Natural killer cell treated with Interleukin-12 subunit alpha and Interleukin-12 subunit beta and Interleukin-15 and Interleukin-18, amount 100 ng/mL, for 72 hours (primary cell): ENCODE results near the gene C17orf50. TPM values are rescaled to one million over a fixed set of nuclear protein-coding genes. Genes with fewer than 3 reads are reported as not detected.

Experiments
- ATAC-seq, 2 donors: fragments of 150-1000 bp; cut with Tn5 transposase in 1 of 2; sonication (Bioruptor Pico), chemical (Tn5 transposase) in 1 of 2; 2 replicates each; pipeline ENCODE4 v1.10.0; 2021
- DNase-seq: peaks from one replicate; pipeline ENCODE4 v3.0.0; 2022; ENCODE audit warnings: low spot score
- H3K27ac Mint-ChIP-seq, 2 donors: 1 replicate in 1 of 2; 2 replicates in 1 of 2; pipeline ENCODE4 v1.8.0; 2022; ENCODE audit warnings: mixed read lengths in 2 of 2, mild to moderate bottlenecking in 1 of 2, moderate library complexity in 1 of 2
- H3K27me3 Mint-ChIP-seq, 2 donors: 1 replicate in 1 of 2; 2 replicates in 1 of 2; pipeline ENCODE4 v1.8.0; 2022; ENCODE audit warnings: mixed read lengths in 2 of 2
- H3K36me3 Mint-ChIP-seq: one replicate; pipeline ENCODE4 v1.8.0; 2022; ENCODE audit warnings: mixed read lengths
- H3K4me1 Mint-ChIP-seq, 2 donors: 1 replicate in 1 of 2; 2 replicates in 1 of 2; pipeline ENCODE4 v1.8.0; 2022; ENCODE audit warnings: low read depth in 2 of 2, mixed read lengths in 2 of 2, mild to moderate bottlenecking in 1 of 2
- H3K4me3 Mint-ChIP-seq: one replicate; pipeline ENCODE4 v1.8.0; 2022; ENCODE audit warnings: mixed read lengths
- H3K9me3 Mint-ChIP-seq: 2 replicates; pipeline ENCODE4 v1.8.0; 2022; ENCODE audit warnings: mixed read lengths
- total RNA-seq, 2 donors: library from RNA; stranded (reverse); gene quantifications; one replicate each; pipeline ENCODE4 v1.2.3, GENCODE V29; 2022

Gene C17orf50
- total RNA-seq, 2 donors from 2014 or later: not detected

DNA sequence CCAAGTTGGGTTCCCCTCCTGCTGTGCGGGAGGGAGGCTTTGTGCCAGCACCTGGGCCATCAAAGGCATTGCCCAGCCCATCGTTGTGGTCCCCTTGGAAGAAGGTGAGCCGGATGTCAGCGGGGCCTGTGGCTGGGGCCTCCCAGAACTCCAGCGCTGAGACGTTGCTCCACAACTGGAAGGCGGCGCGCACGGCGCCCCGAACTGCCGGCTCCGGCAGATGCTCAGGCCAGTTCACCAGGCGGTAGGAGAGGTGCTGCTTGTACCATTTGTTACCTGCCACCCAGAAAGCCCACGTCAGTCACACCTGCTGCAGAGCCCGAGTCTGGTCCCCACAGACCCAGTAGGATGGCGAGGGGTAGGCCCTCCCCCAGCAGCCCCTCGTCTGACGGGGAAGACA, 12.4 kb downstream of the C17orf50 start:
- Mint-ChIP-seq H3K27ac (no peak overlapping the region), H3K9me3 (no peaks in the 10 kb centered on the region), H3K4me1 (no peaks in the 10 kb centered on the region), H3K4me3 (no peak overlapping the region), H3K27me3 (peaks cover 7 to 12% of the 10 kb centered on the region in 2 donors), H3K36me3 (no peaks in the 10 kb centered on the region)
- ATAC-seq: peak in 1 of 2 donors; percentile 17
- peak; percentile 38 for DNase-seq

DNA sequence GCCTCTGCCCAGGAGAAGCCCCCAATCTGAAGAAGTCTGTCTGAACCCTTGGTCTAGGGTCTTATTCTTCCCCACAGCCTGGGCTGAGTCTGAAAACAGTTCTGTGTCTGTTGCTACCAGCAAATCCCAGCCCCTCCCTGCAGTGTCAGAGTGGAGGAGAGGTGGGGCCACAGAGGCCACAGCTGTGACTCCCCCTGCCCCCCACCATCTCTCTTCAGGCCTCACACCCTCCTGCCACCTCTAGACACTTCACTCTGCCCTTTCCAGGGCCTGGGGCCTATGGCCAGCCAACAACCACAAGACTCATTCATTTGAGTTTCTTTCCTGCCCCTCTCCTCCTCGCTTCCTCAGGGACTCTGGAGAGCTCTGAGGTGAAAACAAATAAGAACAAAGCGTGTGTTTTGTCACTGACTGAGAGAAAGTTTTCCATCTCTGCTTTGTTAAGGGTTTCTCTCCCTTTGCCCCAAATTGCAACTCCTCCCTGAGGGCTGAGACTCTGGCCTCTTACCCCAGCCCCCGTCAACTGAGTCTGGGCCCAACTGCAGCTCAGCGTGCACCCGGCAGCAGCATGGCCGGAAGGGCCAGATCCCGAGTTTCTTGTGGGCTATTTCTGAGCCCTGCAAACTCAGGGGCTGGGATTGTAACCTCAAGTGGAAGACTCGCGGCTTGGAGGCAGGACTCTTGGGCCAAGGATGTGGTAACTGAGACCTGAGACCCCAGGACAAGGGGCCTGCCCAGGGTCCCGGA, 13.2 kb downstream of the C17orf50 start:
- Mint-ChIP-seq H3K27me3 (peaks cover 7 to 16% of the 10 kb centered on the region in 2 donors), H3K27ac (no peak overlapping the region), H3K4me1 (no peaks in the 10 kb centered on the region), H3K4me3 (no peak overlapping the region), H3K36me3 (no peaks in the 10 kb centered on the region), H3K9me3 (no peaks in the 10 kb centered on the region)
- ATAC-seq (peak in 1 of 2 donors; percentile 13), DNase-seq (peak; percentile 41)

DNA sequence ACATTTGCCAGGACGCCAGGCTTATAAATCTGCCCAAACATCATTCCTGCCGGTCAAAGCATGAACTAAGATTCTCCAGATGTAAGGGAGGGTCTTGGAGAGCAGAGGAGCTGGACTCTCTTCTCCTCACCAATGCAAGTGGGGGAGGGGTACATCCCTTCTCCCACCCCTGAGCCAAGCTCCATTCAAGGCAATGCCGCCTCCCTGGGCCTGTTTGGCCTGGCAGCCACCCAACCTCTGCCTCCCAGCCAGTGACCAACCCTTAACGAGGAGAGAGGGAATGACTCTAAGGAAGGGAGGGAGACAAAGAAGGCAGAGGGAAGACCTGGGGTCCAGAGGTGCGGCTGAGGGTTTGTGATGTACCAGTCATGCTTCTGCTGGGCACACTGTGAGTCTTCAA, 13.8 kb downstream of the C17orf50 start:
- Mint-ChIP-seq H3K9me3 (no peaks in the 10 kb centered on the region), H3K36me3 (no peaks in the 10 kb centered on the region), H3K4me3 (no peak overlapping the region), H3K27ac (no peak overlapping the region), H3K27me3 (peaks cover 7 to 16% of the 10 kb centered on the region in 2 donors), H3K4me1 (no peaks in the 10 kb centered on the region)
- DNase-seq (peak; percentile 41), ATAC-seq (no peak)

DNA sequence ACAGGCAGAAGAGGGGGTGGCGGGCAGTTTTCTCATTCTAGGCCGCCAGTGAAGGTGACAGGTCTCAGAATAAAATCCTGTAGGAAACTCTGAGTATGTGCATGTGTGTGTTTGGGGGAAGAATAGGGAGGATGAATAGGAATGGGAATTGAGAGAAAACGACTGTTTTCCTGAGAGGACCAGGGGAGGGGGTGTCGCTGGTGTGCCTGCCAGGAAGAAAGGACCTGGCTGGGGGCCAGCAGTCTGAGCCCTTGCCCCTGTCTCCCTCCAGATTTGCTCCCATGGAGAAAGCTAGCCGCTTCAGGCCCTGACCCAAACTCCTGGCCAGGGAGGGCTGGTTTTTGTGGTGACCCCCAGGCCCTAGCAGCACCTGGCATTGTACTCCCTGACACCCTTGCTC, 14.4 kb downstream of the C17orf50 start:
- H3K4me1 Mint-ChIP-seq: no peaks in the 10 kb centered on the region
- peak; percentile 10 for DNase-seq
- ATAC-seq: no peak
- no peak overlapping the region for H3K4me3 Mint-ChIP-seq
- no peak overlapping the region for H3K27ac Mint-ChIP-seq
- H3K9me3 Mint-ChIP-seq: no peaks in the 10 kb centered on the region
- H3K27me3 Mint-ChIP-seq: peaks cover 7 to 16% of the 10 kb centered on the region in 2 donors
- H3K36me3 Mint-ChIP-seq: no peaks in the 10 kb centered on the region

DNA sequence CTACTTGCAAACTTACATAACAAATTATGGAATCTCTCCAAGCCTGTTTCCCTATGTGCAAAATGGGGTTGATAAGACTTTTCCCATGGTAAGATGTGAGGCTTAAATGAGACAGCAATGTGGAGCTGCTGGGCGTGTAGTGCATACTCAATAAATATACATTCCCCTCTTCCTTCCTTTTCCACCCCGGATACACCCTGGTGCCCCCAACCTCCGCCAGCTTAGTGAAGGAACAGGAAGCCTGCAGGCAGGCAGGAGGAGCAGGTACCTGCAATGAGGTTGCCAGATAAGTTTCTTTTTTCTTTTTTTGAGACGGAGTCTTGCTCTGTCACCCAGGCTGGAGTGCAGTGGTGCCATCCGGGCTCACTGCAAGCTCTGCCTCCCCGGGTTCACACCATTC, 14.9 kb downstream of the C17orf50 start:
- ATAC-seq (no peak), DNase-seq (no peak)
- no peak overlapping the region for H3K4me3 Mint-ChIP-seq
- peaks cover 7 to 17% of the 10 kb centered on the region in 2 donors for H3K27me3 Mint-ChIP-seq
- no peaks in the 10 kb centered on the region for H3K4me1 Mint-ChIP-seq
- H3K9me3 Mint-ChIP-seq: no peaks in the 10 kb centered on the region
- no peak overlapping the region for H3K27ac Mint-ChIP-seq
- H3K36me3 Mint-ChIP-seq: no peaks in the 10 kb centered on the region

DNA sequence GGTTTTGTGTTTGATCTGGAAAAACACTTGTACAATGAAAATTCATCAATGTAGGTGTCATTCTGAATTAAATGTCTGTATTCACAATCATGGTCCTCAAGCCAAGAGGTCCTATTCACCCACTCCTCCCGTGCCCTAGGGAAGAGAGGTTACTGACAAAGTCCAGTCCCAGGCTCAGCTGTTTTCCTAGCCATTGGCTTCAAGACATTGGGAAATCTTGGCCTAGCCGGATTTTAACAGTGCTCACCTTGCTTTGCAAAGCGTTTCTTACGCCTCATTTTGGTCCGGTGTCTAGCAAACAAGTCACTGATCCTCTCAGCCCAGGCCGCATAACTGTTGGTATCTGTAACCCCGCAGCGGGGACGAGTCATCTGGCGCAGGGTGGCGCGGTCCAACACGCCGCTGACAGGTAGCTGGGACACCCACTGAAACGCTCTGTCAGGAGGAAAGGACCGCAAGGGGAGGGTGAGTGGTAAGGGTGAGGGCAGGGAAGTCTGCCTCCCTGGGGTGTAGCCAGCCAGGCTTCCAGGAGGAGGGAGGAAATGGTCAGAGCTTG, 18.0 kb downstream of the C17orf50 start:
- ATAC-seq: no peak
- Mint-ChIP-seq H3K9me3 (no peaks in the 10 kb centered on the region), H3K27ac (no peak overlapping the region), H3K4me1 (no peaks in the 10 kb centered on the region), H3K4me3 (no peak overlapping the region), H3K27me3 (peaks cover 3 to 26% of the 10 kb centered on the region in 2 donors), H3K36me3 (no peaks in the 10 kb centered on the region)
- DNase-seq: peak; percentile 51

DNA sequence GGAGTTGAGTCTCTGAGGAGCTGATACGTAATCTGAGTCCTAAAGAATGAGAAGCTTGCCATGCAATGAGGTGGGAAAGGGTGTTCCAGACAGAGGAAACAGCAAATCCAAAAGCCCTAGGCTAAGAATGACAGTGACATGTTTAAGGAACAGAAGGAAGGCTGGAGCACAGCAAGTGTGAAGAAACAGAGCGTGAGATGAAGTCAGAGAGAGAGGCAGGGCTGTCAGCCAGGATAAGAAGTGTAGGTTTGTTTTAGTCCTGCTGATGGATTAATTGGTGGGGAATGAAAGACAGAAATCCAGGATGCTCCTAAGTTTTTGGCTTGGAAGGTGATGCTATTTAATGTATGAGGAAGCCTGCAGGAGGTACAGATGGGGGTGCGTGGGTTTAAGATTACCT, 20.3 kb downstream of the C17orf50 start:
- ATAC-seq (no peak), DNase-seq (peak; percentile 3)
- Mint-ChIP-seq H3K4me1 (no peaks in the 10 kb centered on the region), H3K4me3 (no peak overlapping the region), H3K27me3 (peaks cover 3 to 26% of the 10 kb centered on the region in 2 donors), H3K27ac (no peak overlapping the region), H3K9me3 (no peaks in the 10 kb centered on the region), H3K36me3 (no peaks in the 10 kb centered on the region)

DNA sequence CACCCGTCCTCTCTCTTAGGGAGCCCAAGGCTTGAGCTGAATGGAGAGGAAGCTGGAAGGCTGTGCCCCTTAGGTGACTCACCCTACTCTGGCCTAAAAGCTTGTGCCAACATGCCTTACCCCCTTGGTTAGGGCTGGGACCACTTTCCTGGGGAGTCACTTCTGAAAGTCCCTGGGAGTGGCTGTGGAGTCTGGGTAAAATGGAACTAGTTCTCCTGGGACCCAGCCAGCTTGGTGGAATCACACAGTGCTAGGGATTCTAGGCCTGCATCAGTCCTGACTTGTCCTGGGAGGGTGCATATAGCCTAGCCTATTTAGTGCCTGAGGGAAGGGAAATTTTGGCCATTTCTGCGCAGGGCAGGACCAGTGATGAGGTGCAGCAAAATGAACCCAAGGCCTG, 24.2 kb downstream of the C17orf50 start:
- Mint-ChIP-seq H3K36me3 (no peaks in the 10 kb centered on the region), H3K27me3 (peaks cover 3 to 17% of the 10 kb centered on the region in 2 donors), H3K4me1 (peaks cover 0 to 4% of the 10 kb centered on the region in 2 donors), H3K27ac (no peak overlapping the region), H3K9me3 (no peaks in the 10 kb centered on the region), H3K4me3 (no peak overlapping the region)
- DNase-seq: no peak
- ATAC-seq: peak in 1 of 2 donors; percentile 36

DNA sequence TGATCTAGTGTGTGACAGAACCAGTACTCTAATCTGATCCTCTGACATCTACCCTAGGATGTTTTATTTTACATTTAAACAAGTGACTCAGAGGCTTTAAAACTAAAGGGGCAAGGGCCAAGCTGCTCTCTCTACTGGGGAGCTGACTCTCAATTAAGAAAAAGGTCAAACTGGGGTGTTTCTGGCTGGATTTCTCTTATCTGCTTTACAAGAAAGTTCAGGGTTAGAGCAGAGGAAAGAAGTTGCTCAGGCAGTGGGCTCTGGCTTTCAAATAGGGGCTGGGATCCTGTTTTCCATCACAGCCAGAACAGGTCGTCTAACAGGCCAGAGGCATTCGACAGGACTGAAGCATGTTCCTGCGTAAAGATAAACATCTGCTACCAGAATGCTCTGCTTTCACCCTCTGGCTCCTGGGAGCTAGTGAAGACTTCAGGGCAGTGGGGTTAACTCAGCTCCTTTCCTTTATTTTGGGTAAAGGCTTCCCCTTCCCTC, 26.3 kb downstream of the C17orf50 start:
- no peaks in the 10 kb centered on the region for H3K9me3 Mint-ChIP-seq
- no peak overlapping the region for H3K4me3 Mint-ChIP-seq
- DNase-seq (no peak), ATAC-seq (no peak)
- H3K27ac Mint-ChIP-seq: no peak overlapping the region
- peaks cover under 1 to 5% of the 10 kb centered on the region in 2 donors for H3K27me3 Mint-ChIP-seq
- H3K4me1 Mint-ChIP-seq: peaks cover 0 to 4% of the 10 kb centered on the region in 2 donors
- H3K36me3 Mint-ChIP-seq: no peaks in the 10 kb centered on the region

DNA sequence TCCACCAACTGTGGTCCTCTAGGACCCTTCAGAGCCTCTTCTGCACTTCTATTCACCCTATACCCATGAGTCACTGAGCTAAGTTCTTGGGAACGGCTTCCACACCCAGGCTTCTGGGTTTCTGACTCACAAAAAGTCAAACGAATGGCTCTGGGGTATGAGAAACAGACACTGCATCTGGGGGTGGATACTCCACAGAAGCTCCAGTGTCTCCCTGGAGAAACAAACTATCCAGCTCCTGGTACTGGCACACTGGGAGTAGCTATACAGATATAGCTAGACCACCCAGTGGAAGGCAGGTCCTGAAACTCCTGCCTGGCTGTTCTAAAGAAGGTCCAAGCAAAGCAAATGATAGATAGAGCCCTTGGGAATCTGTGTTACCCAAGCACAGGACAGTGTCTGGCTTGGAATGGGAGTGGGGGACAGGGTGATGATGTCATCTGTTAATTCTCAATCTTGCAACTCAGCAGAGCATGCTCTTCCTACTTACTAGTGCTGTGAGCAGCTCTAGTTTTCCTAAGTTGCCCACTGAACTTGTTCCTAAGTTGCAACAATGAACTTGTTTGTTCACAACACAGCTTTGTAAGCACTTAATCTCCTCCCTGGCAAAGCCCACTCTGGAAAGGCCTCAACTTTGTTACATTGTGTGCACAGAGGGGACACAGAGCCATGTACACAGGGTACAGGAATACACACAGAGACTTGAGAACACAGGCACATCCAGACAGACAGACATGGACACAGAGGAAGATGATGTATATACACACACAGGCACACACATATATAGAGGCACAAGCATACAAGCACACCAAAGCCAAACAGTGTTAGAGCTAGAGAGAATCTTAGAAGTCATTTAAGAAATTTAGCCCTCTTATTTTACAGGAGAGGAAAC, 28.0 kb downstream of the C17orf50 start:
- Mint-ChIP-seq H3K9me3 (no peaks in the 10 kb centered on the region), H3K27me3 (peaks cover 12 to 21% of the 10 kb centered on the region in 2 donors), H3K36me3 (no peaks in the 10 kb centered on the region), H3K4me1 (peaks cover 0 to 4% of the 10 kb centered on the region in 2 donors), H3K4me3 (no peak overlapping the region), H3K27ac (no peak overlapping the region)
- DNase-seq (no peak), ATAC-seq (peak in 1 of 2 donors; percentile 50)

DNA sequence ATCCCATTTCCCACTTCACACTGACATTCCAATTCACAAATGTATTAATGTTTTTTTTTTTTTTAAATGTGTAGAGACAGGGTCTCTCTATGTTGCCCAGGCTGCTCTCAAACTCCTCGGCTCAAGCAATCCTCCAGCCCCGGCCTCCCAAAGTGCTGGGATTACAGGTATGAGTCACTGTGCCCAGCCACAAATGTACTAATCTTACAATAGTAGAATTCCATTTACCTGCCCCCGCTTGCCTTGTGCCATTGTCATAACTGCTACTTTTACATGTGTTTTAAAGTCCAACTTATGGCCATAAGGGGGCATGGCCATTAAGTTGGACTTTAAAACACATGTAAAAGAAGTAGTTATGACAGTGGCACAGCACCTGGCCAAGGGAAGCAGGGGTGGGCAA, 30.2 kb downstream of the C17orf50 start:
- Mint-ChIP-seq H3K27ac (no peak overlapping the region), H3K36me3 (no peaks in the 10 kb centered on the region), H3K9me3 (no peaks in the 10 kb centered on the region), H3K4me1 (peaks cover 2 to 6% of the 10 kb centered on the region in 2 donors), H3K4me3 (no peak overlapping the region), H3K27me3 (peaks cover 18 to 24% of the 10 kb centered on the region in 2 donors)
- ATAC-seq: no peak
- DNase-seq: no peak

DNA sequence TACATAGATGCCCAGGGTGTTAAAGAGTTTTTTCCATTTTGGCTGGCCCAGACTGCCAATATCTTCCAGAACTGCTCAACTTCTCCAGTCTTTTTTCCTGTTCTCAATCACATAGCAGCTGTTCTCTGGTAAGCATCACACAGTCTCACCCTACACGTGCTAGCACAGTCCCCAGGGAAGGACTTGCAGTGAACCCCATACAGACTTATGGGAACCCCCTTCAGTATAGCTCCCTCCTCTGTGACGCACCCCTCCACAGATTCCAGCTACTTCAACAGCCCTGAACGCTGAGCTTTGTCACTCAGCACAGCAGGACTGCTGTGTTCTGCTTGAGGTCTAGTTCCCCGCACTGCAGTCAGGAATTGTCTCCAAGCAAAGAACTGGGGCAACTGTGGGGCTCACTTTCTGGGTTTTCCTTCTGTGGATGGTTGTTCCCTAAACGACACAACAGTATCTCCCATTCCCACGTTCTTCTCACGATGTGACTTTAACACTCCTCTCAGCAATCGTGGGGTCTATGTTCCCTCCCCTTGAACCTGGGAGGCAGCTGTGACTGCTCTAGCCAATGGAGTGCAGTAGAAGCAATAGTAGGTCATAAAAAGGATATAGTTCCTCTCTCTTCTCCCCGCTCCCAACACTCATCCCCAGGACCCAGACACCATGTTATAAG, 31.1 kb downstream of the C17orf50 start:
- Mint-ChIP-seq H3K27me3 (peaks cover 24 to 34% of the 10 kb centered on the region in 2 donors), H3K4me3 (no peak overlapping the region), H3K36me3 (no peaks in the 10 kb centered on the region), H3K9me3 (no peaks in the 10 kb centered on the region), H3K4me1 (peaks cover 8% of the 10 kb centered on the region in 2 donors), H3K27ac (no peak overlapping the region)
- no peak for DNase-seq
- no peak for ATAC-seq

DNA sequence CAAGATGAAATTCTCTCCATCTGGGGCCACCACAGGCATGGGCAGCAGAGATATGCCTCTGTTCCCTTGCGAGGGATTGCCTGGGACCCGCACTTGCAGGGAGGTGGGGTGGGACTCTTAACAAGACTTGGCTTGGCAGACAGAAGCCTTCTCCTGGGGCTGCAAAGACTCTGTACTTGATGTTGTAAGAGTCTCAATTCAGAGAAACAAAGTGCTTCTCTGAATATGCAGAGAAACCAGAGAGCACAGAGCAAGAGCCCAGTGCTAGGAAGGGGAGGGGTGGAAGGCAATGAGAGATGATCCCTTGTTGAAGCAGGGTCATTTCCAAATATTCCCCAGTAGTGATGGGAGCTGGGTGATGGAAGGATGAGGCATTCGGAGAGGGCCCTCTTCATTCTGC, 32.6 kb downstream of the C17orf50 start:
- H3K36me3 Mint-ChIP-seq: no peaks in the 10 kb centered on the region
- H3K9me3 Mint-ChIP-seq: no peaks in the 10 kb centered on the region
- no peak overlapping the region for H3K27ac Mint-ChIP-seq
- H3K27me3 Mint-ChIP-seq: peaks cover 30 to 42% of the 10 kb centered on the region in 2 donors
- DNase-seq: no peak
- peaks cover 8% of the 10 kb centered on the region in 2 donors for H3K4me1 Mint-ChIP-seq
- ATAC-seq: no peak
- H3K4me3 Mint-ChIP-seq: no peak overlapping the region
